NB4 (cell line): ENCODE measurements around the gene HNRNPA1.

Source experiments
- CTCF ChIP-seq: IDR thresholded peaks from one replicate; pipeline ENCODE4 v1.5.1; 2012; ENCODE audit warnings: low read depth, low read length
- MAX ChIP-seq: IDR thresholded peaks from 2 replicates; pipeline ENCODE4 v1.6.1; 2011; ENCODE audit warnings: low read depth, low read length
- POLR2A ChIP-seq: IDR thresholded peaks from 2 replicates; pipeline ENCODE4 v1.6.1; 2011; ENCODE audit warnings: mild to moderate bottlenecking; ENCODE audit not compliant: insufficient read length; ENCODE audit errors: extremely low read depth

GRCh38 chr12:54329759-54330158 is 49.2 kb downstream of the HNRNPA1 start:
- TF ChIP-seq CTCF, result no peak
- no peak for TF ChIP-seq POLR2A
- TF ChIP-seq MAX, result no peak
